IMR-90 (cell line): ENCODE measurements around the gene XAGE1B. TPM values are rescaled to one million over a fixed set of nuclear protein-coding genes. Genes with fewer than 3 reads are reported as not detected.

Experiments used
- ATAC-seq: fragments of 200-7000 bp; cut with Tn5 transposase; 2 replicates; pipeline ENCODE4 v1.9.1; 2020; ENCODE audit warnings: low read depth, mild to moderate bottlenecking, moderate library complexity
- BruUV-seq: library from RNA; stranded (reverse); fragments of 400-500 nt; replicated peaks from 2 replicates; lab custom pipeline; 2021; lab: Mats Ljungman, UMichigan
- CTCF ChIA-PET: fragments of 300-600 bp; formaldehyde crosslinking; extraction: SDS; loops from one replicate; lab custom pipeline; 2021; ENCODE audit warnings: antibody characterized with exemption; lab: Yijun Ruan, JAX
- POLR2A ChIA-PET: fragments of 300-600 bp; sonication (Branson Sonifier 250); formaldehyde crosslinking; loops from one replicate; lab custom pipeline; 2022; ENCODE audit warnings: antibody characterized with exemption; ENCODE audit not compliant: unreplicated experiment; lab: Charles Lee
- DNase-seq: peaks from one replicate; pipeline ENCODE4 v3.0.0; 2013
- H2AFZ ChIP-seq: replicated peaks from 2 replicates; pipeline ENCODE3; 2013; ENCODE audit warnings: low read length, mild to moderate bottlenecking; ENCODE audit not compliant: poor library complexity
- H2AK5ac ChIP-seq: 2 replicates; pipeline ENCODE4 v1.6.1; 2013; ENCODE audit warnings: low read depth, low read length, inconsistent platforms
- H2AK9ac ChIP-seq: replicated peaks from 2 replicates; pipeline ENCODE3; 2013; ENCODE audit warnings: mild to moderate bottlenecking, low read depth, low read length, moderate library complexity; ENCODE audit not compliant: poor library complexity
- H2BK120ac ChIP-seq: 2 replicates; pipeline ENCODE4 v1.6.1; 2013; ENCODE audit warnings: low read depth, low read length, inconsistent platforms
- H2BK15ac ChIP-seq: 3 replicates; pipeline ENCODE4 v1.6.1; 2013; ENCODE audit warnings: low read depth, low read length, inconsistent platforms
- H2BK20ac ChIP-seq: 2 replicates; pipeline ENCODE4 v1.6.1; 2013; ENCODE audit warnings: low read depth, mild to moderate bottlenecking, inconsistent platforms, low read length, moderate library complexity
- H2BK5ac ChIP-seq: 2 replicates; pipeline ENCODE4 v1.6.1; 2013; ENCODE audit warnings: mild to moderate bottlenecking, low read depth, low read length, inconsistent platforms; ENCODE audit not compliant: poor library complexity, severe bottlenecking
- H3K14ac ChIP-seq: replicated peaks from 2 replicates; pipeline ENCODE4 v1.6.1; 2013; ENCODE audit warnings: low read depth, low read length, inconsistent platforms
- H3K18ac ChIP-seq: 2 replicates; pipeline ENCODE4 v1.6.1; 2013; ENCODE audit warnings: low read depth, low read length, control low read depth
- H3K23ac ChIP-seq: 2 replicates; pipeline ENCODE4 v1.6.1; 2013; ENCODE audit warnings: low read depth, low read length, inconsistent platforms
- H3K27ac ChIP-seq: 2 replicates; pipeline ENCODE4 v1.5.1; 2013; ENCODE audit warnings: mild to moderate bottlenecking, control low read depth, low read length; ENCODE audit not compliant: insufficient read depth
- H3K27me3 ChIP-seq: 2 replicates; pipeline ENCODE4 v1.6.1; 2013; ENCODE audit warnings: low read length; ENCODE audit not compliant: control insufficient read depth, insufficient read depth
- H3K36me3 ChIP-seq: 2 replicates; pipeline ENCODE4 v1.6.1; 2013; ENCODE audit warnings: low read length, mixed read lengths; ENCODE audit not compliant: control insufficient read depth, insufficient read depth
- H3K4ac ChIP-seq: 2 replicates; pipeline ENCODE4 v1.6.1; 2013; ENCODE audit warnings: low read depth, low read length, inconsistent platforms
- H3K4me1 ChIP-seq: 2 replicates; pipeline ENCODE4 v1.6.1; 2013; ENCODE audit warnings: low read length, mixed read lengths; ENCODE audit not compliant: control insufficient read depth, insufficient read depth
- H3K4me2 ChIP-seq: 2 replicates; pipeline ENCODE4 v1.6.1; 2013; ENCODE audit warnings: low read depth, mild to moderate bottlenecking, control low read depth, low read length, moderate library complexity
- H3K4me3 ChIP-seq: 2 replicates; pipeline ENCODE4 v1.5.1; 2013; ENCODE audit warnings: low read depth, mild to moderate bottlenecking, control low read depth, low read length, moderate library complexity; ENCODE audit not compliant: insufficient read depth
- H3K56ac ChIP-seq: 2 replicates; pipeline ENCODE4 v1.6.1; 2013; ENCODE audit warnings: low read length, inconsistent platforms; ENCODE audit not compliant: insufficient read depth; ENCODE audit errors: extremely low read depth
- H3K79me1 ChIP-seq, 2 experiments: 2 replicates each; pipeline ENCODE4 v1.6.1; 2013; ENCODE audit warnings: low read length in 2 of 2, inconsistent platforms in 1 of 2, low read depth in 1 of 2
- H3K9ac ChIP-seq: 2 replicates; pipeline ENCODE4 v1.6.1; 2013; ENCODE audit warnings: low read depth, low read length, control low read depth
- H3K9me1 ChIP-seq: 2 replicates; pipeline ENCODE4 v1.6.1; 2013; ENCODE audit warnings: low read length, inconsistent platforms; ENCODE audit not compliant: insufficient read depth
- H3K9me3 ChIP-seq: 2 replicates; pipeline ENCODE4 v1.6.1; 2013; ENCODE audit warnings: low read length; ENCODE audit not compliant: control insufficient read depth, insufficient read depth
- H4K20me1 ChIP-seq: 2 replicates; pipeline ENCODE4 v1.6.1; 2013; ENCODE audit warnings: low read length, inconsistent platforms; ENCODE audit not compliant: insufficient read depth
- H4K5ac ChIP-seq: 2 replicates; pipeline ENCODE4 v1.6.1; 2013; ENCODE audit warnings: mild to moderate bottlenecking, low read depth, low read length, control low read depth
- H4K8ac ChIP-seq, 2 experiments: 2 replicates each; pipeline ENCODE4 v1.6.1; 2013; ENCODE audit warnings: low read depth in 2 of 2, low read length in 2 of 2, control low read depth in 1 of 2, inconsistent platforms in 1 of 2
- H4K91ac ChIP-seq: 2 replicates; pipeline ENCODE4 v1.6.1; 2013; ENCODE audit warnings: low read depth, low read length, inconsistent platforms; ENCODE audit not compliant: insufficient read depth
- BHLHE40 ChIP-seq: fragments of 150-350 bp; IDR thresholded peaks from 2 replicates; pipeline ENCODE4 v1.6.1; 2016; ENCODE audit warnings: mild to moderate bottlenecking, low read depth, low read length
- CEBPB ChIP-seq: IDR thresholded peaks from 2 replicates; pipeline ENCODE4 v1.6.1; 2012; ENCODE audit warnings: low read depth, low read length, improper control_type of control experiment
- RFX5 ChIP-seq: IDR thresholded peaks from 2 replicates; pipeline ENCODE4 v1.8.0; 2012; ENCODE audit warnings: low read depth, mild to moderate bottlenecking, low read length, moderate library complexity
- SMC3 ChIP-seq: fragments of 150-350 bp; IDR thresholded peaks from 2 replicates; pipeline ENCODE4 v1.6.1; 2016; ENCODE audit warnings: low read depth, mild to moderate bottlenecking, antibody characterized with exemption, low read length, moderate library complexity
- WGBS, 2 experiments: methylation state at CpG; one replicate each; pipeline versions ENCODE4 v1.1.5 to v1.1.7; 2013; ENCODE audit warnings: missing lambda C conversion rate in 2 of 2; ENCODE audit not compliant: insufficient read length in 1 of 2; ENCODE audit errors: extremely low coverage in 2 of 2; 5-methylcytosine and 5-hydroxymethylcytosine counted together
- dilution Hi-C: fragments of 300-500 bp; cut with HindIII; formaldehyde crosslinking; loops from one replicate; pipeline ENCODE4 v1.14.3; 2018; ENCODE audit warnings: low sequenced_read_pairs; ENCODE audit not compliant: unreplicated experiment
- in situ Hi-C: fragments of 300-500 bp; cut with MboI; formaldehyde crosslinking; loops from 3 replicates; pipeline ENCODE4 v1.14.3; 2019; ENCODE audit warnings: low sequenced_read_pairs, inconsistent platforms, mixed read lengths
- intact Hi-C: fragments of 100-400 bp; cut with micrococcal nuclease; formaldehyde crosslinking; loops from 2 replicates; pipeline ENCODE4 v1.10.0; 2022
- polyA plus RNA-seq, 3 experiments: library from polyadenylated mRNA; depleted of rRNA; stranded (reverse); fragments of >200 nt; gene quantifications; 2 replicates each; pipeline ENCODE4 v1.2.3, GENCODE V29; 2012; ENCODE audit warnings: low replicate concordance in 1 of 3
- total RNA-seq: library from RNA; depleted of rRNA; stranded (reverse); fragments of >200 nt; gene quantifications from 2 replicates; pipeline ENCODE4 v1.2.3, GENCODE V29; 2012

The XAGE1B gene
- total and polyA plus RNA-seq, 2 of the 4 experiments (the other 2 are of a cell fraction), result not detected

DNA sequence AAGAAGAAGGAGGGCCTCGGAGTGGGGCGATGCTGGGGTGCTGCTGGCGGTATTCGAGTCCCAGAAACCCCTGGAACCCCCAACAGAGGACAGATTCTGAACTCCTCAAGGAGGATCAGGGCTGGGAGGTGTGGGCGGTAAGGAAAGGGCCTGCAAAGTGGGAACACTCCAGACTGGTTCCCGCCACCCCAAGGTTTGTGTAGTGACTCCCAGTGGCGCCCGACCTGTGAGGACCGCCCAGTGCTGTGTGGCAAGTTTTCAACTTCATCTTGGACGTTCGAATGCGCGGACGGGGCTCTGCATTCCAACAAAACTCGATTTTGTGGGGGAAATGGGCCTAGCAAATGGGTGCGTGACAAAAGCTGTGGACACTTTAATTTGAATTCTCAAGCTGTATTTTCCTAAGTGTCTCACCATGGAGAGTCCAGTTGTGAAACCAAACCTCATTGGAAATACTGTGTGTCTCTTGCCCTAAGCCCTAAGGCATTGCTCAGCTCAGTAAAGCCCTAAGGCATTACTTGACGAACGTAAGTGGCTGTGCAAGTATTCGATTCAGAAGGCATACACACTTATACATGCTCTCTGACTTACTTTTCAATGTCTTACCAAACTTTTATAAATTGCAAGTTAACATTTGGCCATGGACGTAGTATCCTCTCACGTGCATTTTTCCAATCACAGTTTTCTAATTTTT is 27.4 kb upstream of the XAGE1B start:
- Histone ChIP-seq H2BK20ac (no peak overlapping the region), H3K9ac (no peak overlapping the region), H3K79me1 (no peaks in the 10 kb centered on the region), H3K27me3 (peaks cover 11% of the 10 kb centered on the region), H2AK5ac (no peak overlapping the region), H2AFZ (no peak overlapping the region), H4K20me1 (no peaks in the 10 kb centered on the region), H4K8ac (no peak overlapping the region), H2AK9ac (no peak overlapping the region), H2BK5ac (no peak overlapping the region), H3K56ac (no peak overlapping the region), H3K23ac (no peak overlapping the region), H3K27ac (no peak overlapping the region), H3K18ac (no peak overlapping the region), H3K36me3 (no peaks in the 10 kb centered on the region), H3K4ac (no peak overlapping the region), H2BK120ac (no peak overlapping the region), H4K91ac (no peak overlapping the region), H2BK15ac (no peak overlapping the region), H3K4me2 (no peak overlapping the region), H3K4me3 (no peak overlapping the region), H3K14ac (no peak overlapping the region), H3K4me1 (no peaks in the 10 kb centered on the region), H4K5ac (no peak overlapping the region), H3K9me1 (no peaks in the 10 kb centered on the region), H3K9me3 (no peaks in the 10 kb centered on the region)
- WGBS, 2 experiments, result 79% methylated on average over 11 of the region's 21 CpGs; no CpG with 5 or more reads in 1 of the 2 experiments
- ATAC-seq, result no peak
- DNase-seq, result no peak
- ChIA-PET CTCF (no interaction called here), POLR2A (no interaction called here)
- in situ Hi-C loops, result no loop called here
- TF ChIP-seq CEBPB, result no peak
- no peak for TF ChIP-seq BHLHE40
- TF ChIP-seq RFX5, result no peak
- TF ChIP-seq SMC3, result no peak
- intact Hi-C loops, result no loop called here
- no TSS peak for BruUV-seq
- dilution Hi-C loops, result no loop called here
